HS-5 (cell line): Measurements from ENCODE around the gene EXOC6B.

Experiments
- DNase-seq: peaks from one replicate; pipeline ENCODE4 v3.0.0-alpha.2; 2012; ENCODE audit warnings: low read depth

Gene EXOC6B

DNA sequence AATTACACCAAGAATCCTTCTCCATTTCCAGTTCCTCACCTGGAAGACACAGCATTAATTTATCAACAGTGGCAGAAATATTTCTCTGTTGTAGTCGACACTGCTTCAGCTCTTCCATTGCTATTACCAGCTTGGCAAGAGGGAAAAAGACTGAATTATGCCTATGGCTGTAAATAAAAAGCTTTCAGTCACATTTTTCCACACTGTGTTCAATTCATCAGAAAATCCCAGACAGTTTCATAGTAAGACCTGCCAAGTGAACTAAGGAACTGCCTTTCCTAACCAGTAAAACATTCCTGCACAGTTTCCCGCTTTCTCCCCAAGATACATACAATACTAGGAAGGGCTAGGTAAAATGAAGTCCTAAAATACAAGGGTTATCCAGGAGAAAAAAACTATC, 94.7 kb downstream of the EXOC6B start:
- no peak for DNase-seq

DNA sequence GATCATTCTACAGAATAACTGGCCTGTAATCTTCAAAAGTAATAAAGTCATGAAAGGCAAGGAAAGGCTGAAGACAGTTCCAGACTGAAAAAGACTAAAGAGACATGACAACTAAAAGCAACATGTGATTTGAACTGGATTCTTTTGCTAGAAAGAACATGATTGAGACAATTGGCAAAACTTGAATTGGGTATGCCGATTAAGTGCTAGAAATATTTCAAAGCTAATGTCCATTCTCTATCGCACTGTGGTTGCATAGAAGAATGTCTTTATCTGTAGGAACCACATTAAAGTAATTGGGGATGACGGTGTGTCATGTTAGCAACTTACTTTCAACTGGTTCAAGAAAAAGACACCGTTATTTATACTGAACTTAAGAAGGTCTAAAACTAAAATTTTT, 98.5 kb downstream of the EXOC6B start:
- no peak for DNase-seq

DNA sequence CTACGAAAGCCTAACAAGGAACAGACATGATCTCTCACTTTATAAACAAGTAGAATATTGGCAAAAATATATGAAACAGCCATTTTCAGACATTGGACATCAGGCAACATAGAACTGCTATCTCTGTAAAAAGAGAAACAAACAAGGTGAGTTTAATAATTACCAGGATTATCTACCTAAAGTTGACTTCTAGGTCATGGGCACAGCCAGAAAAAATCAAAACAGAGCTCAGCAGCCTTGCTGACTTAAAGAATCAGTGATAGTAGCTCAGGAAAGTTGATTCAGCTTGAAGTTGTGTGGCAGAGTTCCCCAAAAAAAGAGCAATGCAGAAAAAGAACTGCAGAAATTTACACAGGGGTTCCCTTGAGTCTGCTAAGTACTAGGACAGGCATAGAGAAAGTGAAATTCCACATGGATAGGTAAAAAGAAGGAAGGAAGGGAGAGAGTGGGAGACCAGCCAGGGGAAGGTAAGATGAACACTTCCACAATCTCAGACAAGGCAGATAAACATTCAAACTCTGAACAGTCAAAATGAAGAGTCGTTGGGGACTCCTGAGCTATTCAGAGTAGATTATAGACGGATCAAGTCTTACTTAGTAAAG, 102.0 kb downstream of the EXOC6B start:
- no peak for DNase-seq

DNA sequence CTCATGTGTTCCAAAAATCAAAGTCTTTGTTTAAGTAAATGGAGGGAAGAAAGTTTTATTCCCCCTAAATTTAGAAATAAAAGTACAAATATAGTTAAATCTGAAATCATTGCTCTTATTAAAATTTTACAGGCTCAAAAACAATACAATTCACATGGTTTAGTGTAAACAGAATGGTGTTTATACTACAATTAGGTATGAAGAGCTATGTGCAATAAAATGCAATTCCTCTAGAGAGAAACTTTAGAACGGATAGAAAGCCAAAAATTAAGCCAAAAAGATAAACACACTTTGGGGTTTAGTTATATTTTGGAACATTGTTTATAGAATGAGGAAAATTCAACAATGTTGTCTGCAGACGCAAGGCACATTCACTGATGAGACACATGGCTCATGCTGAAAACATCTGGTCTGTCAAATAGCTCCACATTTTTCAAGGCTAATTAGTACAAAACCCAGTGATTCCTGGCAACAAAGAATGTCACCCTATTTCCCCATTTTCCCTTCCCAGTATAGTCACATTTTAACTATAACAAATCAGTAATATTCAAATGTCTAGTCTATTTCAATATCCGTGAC, 103.3 kb downstream of the EXOC6B start:
- DNase-seq = peak; percentile 25

DNA sequence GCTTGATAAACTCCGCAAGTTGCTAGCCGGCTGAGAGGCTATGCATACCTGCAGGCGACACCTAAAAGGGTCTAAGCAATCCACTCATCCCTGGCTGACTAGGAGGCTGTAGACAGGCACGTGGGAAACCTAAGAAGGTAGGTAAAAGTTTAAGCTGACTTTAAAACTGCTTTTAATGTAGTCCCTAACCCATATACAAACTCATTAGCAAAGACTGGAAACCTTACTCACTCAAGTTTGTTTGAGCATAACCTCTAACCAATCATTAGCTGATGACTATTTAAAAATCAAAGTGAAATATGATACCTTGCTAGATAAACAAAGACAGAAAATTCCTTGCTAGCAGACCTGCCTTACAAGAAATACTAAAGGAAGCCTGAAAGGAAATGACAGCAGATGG, 106.4 kb downstream of the EXOC6B start:
- no peak for DNase-seq

DNA sequence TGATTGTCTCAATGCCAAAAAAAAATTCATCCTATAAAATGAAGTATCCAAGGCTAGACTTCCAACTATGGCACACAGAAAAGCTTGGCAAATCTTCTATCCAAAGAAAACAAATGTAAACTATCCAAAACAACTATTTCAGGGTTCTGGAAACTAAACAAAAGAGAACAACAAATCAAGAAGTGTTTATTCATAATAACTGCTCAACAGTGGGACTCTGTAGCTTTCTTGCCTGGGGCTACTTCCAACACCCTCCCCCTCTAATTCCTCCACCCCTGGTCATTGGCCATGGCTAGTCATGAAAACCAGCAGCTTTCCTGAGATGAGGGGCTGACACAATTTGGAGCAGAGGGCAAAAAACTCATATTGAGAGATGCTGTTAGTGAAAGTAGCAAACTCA, 107.0 kb downstream of the EXOC6B start:
- DNase-seq = no peak

DNA sequence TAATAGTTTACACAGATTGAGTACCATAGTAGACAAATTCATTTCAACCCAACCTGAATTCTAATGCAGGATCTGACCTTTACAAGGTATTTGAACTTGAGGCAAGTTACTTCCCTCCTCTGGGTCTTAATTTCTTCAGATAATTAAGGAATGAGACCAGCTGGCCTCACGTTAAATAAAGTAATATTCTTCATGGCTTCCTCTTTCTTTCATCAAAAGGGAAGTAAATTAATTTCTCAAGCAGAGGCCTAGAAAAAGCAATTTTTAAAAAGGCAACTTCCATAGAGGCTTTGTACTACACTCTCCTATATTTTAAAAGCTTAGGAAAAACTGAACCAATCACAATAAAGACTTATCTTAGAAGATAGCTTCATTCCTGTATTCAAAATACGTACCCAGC, 109.2 kb downstream of the EXOC6B start:
- no peak for DNase-seq

DNA sequence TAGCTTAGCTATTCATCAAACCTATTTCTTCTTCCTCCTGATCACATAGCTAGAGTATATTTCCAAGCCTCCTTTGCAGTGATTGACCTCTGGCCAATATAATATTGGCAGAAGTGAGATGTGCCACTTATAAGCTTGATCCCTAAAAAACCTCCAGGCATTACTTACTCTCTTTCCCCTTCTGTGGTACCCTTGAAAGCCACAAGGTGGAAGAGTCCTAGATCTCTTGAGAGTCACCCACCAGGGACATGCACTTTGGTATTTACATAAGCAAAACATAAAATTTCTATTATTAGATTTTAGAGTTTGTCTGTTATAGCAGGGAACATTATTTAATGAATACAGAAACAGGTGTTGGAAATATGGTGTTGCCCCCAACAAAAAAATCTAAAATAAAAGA, 112.0 kb downstream of the EXOC6B start:
- DNase-seq = no peak

DNA sequence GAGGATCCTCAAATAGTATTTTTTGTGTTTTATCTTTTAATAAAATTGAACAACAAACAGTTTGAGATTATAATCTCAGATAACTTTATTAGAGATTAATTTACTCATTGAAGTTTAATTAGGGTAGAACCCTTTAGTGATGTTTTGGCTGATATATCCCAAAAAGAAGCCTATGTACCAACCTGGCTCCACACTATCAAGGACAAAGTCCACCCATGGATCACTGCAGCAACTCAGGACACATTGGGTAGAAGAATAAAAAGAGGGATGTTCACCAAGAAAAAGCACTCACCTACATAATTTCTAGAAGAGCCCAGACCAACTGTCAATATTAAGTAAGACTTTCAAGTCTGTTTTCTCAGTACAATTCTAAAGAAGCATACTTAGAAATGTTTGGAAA, 112.9 kb downstream of the EXOC6B start:
- DNase-seq = no peak

DNA sequence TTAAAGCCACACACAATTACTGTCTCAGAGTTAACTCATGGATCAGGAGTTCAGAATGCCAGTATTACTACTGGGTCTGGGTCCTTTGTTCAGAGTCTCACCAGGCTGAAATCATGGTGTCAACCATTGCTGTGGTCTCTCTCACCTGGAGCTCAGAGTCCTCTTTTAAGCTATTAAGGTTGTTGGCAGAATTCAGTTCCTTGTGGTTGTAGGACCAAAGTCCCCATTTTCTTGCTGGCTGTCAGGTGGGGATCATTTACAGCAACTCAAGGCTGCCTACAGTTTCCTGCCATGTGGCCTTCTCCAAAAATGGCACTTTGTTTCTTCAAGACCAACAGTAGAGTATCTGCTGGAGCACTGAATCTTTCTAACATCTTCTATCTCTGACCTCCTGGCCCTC, 113.5 kb downstream of the EXOC6B start:
- DNase-seq = no peak

DNA sequence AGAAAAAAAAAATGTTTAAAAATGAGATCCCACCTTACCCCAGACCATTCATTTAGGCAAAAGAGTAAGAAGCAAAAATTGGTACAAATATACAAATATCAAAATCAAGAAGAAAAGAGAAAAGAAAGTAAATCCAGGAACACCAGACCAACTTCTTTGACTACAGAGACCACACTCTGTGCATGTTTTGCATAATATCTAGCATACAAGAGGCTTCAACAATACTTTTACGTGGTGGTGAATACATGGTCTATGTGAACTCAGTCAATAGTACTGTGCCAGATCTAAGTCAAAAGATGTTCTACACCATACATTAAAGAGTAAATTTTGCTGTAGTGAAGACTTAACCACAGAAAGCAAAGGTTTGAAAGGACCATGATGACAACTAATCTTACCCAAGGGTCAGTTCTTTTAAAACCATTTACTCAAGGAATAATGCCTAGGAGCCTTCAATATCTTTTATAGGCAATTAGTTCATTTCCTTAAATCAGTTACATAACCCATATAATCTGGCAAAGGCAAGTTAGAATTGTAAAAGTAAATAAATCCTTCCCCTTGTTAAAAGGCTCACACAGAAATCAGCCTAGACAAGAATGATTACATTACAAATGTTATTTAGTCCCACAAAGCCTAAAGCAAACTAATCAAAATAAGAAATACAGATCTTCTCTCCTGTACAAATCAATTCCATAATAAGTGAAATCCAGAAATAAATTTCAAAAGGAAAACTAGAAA, 115.2 kb downstream of the EXOC6B start:
- DNase-seq = no peak

DNA sequence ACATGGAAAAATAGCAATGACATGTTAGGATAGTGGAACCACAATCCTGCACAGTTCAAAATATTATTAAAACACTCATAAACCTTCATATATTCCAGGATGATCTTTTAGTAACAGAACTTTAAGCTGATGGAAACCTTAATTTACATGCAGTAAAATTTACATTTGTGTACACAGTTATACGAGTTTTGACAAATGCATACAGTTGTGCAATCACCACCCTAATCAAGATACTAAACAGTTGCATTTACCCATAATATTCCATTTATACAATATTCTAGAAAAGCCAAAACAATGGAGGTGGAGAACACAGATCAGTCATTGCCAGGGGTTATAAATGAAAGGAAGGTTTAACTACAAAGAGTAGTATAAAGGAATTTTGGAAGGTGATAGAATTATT, 117.6 kb downstream of the EXOC6B start:
- no peak for DNase-seq

DNA sequence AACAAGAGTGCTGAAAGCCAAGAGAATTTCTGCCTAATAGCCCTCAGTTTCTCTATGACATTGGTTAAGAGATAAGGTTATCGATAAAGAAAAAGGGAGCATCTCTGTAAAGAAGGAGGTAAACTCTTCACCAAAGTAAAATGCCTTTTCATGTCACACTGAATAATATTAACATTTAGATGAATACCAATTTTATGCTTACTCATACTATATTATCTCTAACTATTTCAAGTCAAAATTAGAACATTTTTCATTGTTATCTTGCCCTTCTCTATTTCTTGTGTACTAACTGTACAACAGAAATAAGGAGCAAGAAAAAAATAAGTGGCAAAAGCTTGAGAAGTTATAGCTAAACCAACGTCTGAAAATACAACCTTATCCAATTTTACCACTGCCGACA, 127.5 kb downstream of the EXOC6B start:
- no peak for DNase-seq

DNA sequence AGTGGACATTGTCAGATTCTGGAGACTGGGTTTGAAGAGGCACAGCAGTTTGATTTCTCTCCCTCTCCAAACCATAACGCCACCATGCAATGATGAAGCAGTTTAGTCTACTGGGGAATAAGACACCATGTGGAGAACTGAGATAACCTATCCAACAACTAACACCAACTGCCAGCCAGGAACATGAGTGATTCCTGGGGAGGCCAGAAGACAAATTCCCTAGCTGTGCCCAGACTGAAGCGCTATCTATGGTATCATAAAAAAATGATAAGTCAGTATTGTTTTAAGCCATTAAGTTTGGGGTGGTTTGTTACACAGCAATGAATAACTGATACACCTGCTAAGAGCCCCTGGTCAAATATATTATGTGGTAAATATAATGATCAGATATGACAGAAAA, 129.3 kb downstream of the EXOC6B start:
- DNase-seq = no peak

DNA sequence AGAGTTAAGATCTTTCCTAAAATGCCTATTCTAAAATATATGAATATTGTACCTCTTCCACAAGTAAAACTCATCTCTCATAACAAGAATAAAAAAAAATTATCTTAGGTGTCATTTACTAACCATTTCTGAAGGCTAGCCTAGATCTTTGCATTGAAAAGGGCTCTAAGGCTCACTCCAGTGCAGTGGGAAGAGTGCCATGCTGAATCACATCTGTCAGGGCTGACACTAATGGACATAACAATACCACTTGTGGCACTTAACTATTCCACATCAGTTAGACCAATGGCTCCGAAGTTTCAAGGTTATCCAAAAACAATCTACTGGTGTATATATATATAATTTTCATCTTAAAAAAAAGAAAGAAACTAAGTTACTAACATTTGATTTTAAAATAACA, 130.2 kb downstream of the EXOC6B start:
- no peak for DNase-seq

DNA sequence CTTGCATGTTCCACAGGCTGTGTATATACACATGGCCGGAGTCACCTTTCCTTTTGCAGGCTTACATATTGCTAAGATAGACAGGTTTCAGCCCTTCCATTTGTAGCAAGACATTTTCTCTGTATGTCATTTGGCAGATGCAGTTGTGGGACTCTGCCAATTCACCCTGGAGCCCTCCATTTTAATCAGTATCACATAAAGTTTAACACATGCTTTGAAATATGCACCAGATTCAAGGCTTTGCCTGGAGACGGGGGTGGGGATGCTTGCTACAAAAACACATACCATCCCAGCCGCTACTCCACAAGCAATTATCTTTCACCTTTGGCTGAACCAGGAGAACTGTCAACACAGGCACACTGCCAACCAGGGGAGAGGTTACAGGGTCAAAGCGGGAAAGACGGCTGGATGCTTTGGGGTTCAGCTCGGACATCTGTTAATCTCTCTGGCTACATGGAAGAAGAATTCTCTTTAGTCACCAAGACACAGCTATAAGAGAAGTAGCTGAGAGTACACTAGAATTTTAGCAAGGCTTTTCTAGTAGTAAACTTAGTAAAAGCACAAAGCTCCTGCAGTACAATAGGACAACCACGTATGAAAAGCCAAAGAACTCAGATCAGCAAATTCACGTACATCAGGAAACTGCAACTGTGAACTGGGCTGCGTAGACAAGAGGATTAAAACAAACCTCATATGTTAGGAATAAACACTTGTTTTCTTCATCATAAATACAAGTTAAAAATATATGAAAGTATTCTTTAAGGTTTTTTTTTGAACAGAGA, 130.9 kb downstream of the EXOC6B start:
- no peak for DNase-seq

DNA sequence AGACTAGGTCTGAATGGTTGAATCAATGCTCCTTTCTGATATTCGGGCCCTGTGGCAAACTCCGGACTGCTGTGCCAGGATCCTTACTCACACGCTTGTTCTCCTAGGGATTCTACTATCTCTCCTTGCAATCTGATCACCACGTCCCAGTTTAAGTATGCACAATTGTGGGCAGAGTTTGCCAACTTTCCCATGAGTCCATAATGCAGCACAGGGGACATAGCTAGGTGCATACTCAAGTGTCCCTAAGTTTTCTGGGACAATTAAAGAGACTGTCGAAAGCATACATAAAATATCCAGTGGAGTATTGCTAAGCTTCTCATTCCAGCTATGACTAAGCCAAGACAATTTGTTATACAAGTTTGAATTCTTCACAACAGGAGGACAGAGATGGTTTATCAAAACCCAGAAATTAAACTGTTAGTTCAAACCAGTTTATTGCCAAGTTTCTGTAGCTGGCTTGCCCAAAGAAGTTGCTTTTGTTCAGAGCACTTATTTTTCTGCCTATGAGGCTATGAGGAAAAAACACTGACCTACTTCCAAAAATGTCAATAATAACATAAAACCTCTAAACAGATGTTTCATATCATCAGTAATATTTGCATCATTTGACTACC, 136.1 kb downstream of the EXOC6B start:
- DNase-seq = no peak

DNA sequence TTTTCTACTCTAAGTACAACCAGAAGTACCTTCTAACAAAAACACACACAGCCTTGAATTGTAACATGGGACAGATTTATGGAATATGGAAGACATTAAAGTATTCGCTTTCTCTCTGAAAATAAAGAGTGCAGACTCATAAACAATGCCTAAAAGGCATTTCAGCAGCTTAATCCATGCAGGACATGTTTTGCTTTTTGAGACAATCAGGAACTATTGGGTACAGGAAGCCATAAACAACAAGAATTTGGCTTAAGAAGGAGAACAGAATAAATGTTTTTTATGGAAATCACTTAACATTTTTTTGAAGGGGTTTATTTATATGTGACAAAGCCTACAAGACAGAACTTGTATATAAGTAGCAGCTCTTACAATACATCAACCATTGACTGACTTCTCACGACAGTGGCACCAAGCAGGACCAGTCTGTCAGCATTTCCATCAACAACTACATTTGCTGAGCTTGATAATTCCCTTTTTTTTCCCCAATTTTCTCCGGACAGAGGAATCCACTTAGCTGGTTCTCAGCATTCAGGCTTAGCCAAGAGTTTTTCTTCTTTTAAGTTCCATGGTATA, 140.1 kb downstream of the EXOC6B start:
- DNase-seq = no peak

DNA sequence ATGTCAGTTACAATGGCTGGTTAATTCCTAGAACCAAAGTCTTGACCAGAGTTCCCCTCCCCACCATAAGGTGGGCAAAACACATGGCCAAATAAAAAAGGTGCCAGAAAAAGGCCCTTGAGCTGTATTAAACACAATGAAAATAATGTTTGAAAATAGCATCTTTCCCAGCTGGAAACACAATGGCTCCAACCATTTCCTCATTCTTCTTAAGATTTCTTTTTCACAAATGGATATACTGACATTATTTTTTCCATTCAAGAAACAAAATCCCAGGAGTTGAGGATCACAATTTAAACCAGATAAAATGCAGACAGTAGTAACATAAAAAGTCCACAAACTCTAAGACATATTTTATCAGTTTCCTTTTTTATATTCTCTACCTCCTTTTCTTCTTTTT, 143.8 kb downstream of the EXOC6B start:
- DNase-seq = no peak

DNA sequence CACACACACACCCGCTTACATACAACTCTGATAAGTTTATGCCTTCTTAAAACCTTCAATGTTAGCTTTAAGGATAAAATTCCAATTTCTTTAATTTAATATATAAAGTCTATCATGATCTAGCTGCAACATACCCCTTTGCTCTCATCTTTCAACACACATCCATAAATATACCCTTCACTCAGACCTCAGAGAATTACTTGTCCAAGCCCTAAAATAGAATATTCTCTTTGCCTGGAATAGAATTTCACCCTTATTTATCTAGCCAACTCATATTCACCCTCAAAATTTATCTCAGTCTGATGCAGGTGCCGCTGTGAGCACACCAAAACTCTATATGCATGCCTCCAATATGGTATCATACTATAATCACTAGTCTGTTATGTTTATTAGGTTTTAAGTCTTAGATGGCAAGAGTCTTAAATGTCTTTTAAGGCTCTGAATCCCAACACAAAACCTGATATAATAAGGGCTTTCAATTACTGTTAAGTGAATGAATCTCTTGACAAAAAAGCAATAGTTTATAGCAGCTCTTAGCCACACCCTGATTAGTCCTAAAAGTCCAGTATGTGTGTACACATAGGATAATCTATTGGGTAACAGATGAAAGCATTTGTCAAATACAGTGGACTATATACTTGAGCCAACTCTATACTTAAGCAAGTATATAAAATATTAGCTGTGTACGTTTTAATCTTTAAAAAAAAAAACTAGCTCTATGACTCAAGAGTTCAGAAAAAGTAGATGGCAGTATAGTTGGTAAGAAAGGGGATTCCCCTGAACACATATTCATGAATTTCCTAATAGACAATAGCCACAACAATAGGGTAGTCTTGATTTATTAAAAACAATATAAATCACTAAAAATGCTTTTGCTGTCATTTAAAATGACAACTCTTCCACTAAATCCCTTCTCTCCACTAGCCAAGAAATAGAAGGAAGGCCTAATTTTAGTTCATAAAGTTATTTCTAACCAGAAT, 144.5 kb downstream of the EXOC6B start:
- DNase-seq = no peak

DNA sequence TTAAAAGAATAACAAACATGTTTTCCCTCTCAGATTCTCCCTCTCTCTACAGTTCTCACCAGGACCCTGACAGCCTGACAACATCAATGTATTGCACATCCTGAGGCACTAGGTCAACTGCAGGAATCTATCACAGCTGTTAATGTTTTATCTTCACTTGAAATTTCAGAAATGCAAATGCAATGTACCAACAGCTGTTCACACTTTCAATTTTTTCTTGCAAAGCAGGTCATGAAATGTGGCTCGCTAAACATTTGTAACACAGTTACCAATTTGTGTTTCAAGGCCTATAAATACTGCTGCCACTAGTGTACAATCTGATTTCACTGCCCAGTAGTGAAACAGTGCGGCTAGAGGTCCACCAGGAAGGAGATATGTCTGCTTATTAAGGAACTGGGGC, 147.8 kb downstream of the EXOC6B start:
- no peak for DNase-seq
